Measurements from ENCODE around the gene P2RX3.

P2RX3 gene

DNA sequence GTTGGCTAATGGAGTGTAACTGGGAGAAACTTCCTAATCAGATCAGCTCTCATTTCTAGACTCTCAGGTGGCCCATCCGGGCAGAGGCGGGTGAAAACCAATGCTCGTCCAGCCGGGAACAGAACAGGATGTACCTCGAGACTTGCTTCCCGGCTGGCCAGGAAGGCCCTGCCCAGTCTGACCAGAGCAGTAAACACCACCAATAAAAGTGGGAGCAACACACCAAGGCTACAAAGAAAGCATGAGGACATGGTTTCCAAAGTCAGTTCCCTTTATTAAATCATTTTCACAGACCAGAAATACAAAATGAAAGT is 12.5 kb upstream of the P2RX3 start:
- Histone ChIP-seq H3K27me3 (ENCODE audit: insufficient read depth, low read depth, severe bottlenecking) (no peaks in the 10 kb centered on the region), H3K27ac (peak overlapping the region; percentile 87), H3K36me3 (peaks cover 51% of the 10 kb centered on the region), H3K4me3 (ENCODE audit: low read depth, low read length) (peak overlapping the region; percentile 54), H3K9me3 (ENCODE audit: severe bottlenecking) (no peaks in the 10 kb centered on the region)
- no peak for TF ChIP-seq CTCF (IDR thresholded peaks at IDR 0.05; ENCODE audit: low read depth, low read length)
- no peak for DNase-seq

DNA sequence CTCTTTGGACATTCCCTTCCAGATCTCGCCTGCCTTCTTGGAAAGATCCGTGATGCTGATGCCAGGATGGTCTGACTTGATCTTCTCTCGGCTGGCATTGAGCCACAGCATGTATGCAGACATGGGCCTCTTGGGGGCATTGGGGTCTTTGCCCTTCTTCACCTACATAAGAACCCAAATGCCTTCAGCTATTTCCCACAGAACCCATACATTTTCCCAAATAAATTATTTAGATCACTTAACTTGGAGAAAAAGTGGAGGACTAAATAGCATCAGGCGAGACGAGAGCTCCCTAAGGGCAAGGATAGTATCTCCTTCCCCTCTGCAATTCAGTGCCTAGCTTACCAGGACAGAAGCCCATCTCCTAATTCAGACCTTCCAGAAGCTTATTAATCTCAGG is 10.4 kb upstream of the P2RX3 start:
- TF ChIP-seq CTCF (IDR thresholded peaks at IDR 0.05; ENCODE audit: low read depth, low read length) = no peak
- H3K27me3 ChIP-seq (ENCODE audit: insufficient read depth, low read depth, severe bottlenecking) = no peaks in the 10 kb centered on the region
- H3K4me3 ChIP-seq (ENCODE audit: low read depth, low read length) = no peak overlapping the region
- no peak for DNase-seq
- H3K9me3 ChIP-seq (ENCODE audit: severe bottlenecking) = no peaks in the 10 kb centered on the region
- H3K27ac ChIP-seq = no peak overlapping the region
- H3K36me3 ChIP-seq = peaks cover 71% of the 10 kb centered on the region

DNA sequence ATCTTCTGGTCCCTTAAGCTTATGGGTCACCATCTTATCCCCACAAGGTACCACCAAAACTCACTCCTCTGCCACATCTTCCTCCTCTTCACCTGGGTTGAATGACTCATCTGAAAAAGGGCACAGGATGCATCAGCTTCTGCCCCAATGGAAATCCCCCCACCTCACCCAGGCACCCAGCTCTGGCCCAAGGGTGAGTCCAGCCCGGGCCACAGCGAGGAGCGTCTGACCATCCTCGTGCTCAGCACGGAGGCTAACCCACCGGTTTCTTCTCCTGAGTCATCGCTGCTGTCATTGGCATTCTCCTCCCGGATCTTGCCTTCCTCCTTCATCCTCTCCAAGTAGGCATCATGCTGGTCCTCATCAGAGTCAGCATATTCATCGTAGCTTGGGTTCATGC is 8.1 kb upstream of the P2RX3 start:
- Histone ChIP-seq H3K36me3 (peaks cover 94% of the 10 kb centered on the region), H3K27ac (no peak overlapping the region), H3K9me3 (ENCODE audit: severe bottlenecking) (no peaks in the 10 kb centered on the region), H3K27me3 (ENCODE audit: insufficient read depth, low read depth, severe bottlenecking) (no peaks in the 10 kb centered on the region), H3K4me3 (ENCODE audit: low read depth, low read length) (no peak overlapping the region)
- no peak for TF ChIP-seq CTCF (IDR thresholded peaks at IDR 0.05; ENCODE audit: low read depth, low read length)
- no peak for DNase-seq

- TF ChIP-seq CTCF (IDR thresholded peaks at IDR 0.05; ENCODE audit: low read depth, low read length) = no peak
- Histone ChIP-seq H3K36me3 (peaks cover 87% of the 10 kb centered on the region), H3K4me3 (ENCODE audit: low read depth, low read length) (no peak overlapping the region), H3K27me3 (ENCODE audit: insufficient read depth, low read depth, severe bottlenecking) (no peaks in the 10 kb centered on the region), H3K27ac (no peak overlapping the region), H3K9me3 (ENCODE audit: severe bottlenecking) (no peaks in the 10 kb centered on the region)
- no peak for DNase-seq
Measured at GRCh38 chr11:57331720-57332119, 6.4 kb upstream of the P2RX3 start.

DNA sequence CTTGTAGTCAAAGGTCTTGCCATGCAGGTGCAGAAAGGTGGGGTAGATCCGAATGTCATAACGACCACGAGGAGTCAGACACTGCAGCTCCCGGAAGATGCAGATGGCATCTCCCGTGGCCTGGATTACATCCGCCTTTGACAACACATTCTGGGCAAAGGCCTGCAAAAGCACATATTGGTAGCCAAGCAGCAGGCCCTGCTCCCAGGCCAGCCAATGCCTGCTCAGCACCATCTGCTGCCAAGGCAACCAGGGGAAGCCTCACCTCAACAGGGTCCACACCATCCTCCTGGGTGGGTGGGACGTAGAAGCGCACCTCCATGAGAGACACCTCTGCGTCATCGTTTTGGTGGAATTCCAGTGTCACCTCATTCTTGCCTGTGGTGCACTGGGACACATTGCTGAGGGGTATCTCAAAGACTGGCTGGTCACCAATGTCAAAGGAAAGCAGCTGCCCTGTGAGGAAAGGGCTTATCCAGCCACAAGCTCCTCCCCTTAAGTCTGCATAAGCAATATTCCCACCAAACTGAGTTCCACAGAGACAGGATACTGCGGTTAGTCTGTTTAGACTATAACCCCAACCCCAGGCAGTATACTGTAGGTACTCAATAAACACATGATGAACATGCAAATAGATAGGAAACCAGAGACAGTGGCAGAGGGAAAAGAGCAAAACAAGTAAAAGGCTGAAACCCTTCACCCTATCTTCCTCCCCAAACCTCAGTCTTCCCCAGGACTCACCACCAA is 5.3 kb upstream of the P2RX3 start:
- Histone ChIP-seq H3K27ac (no peak overlapping the region), H3K27me3 (ENCODE audit: insufficient read depth, low read depth, severe bottlenecking) (no peaks in the 10 kb centered on the region), H3K36me3 (peaks cover 75% of the 10 kb centered on the region), H3K9me3 (ENCODE audit: severe bottlenecking) (no peaks in the 10 kb centered on the region), H3K4me3 (ENCODE audit: low read depth, low read length) (no peak overlapping the region)
- DNase-seq = no peak
- no peak for TF ChIP-seq CTCF (IDR thresholded peaks at IDR 0.05; ENCODE audit: low read depth, low read length)

GRCh38 chr11:57335023-57335342 is 3.2 kb upstream of the P2RX3 start:
- peaks cover 54% of the 10 kb centered on the region for H3K36me3 ChIP-seq

More at GRCh38 chr11:57335023-57335342, 3.2 kb upstream of the P2RX3 start:
- TF ChIP-seq CTCF (IDR thresholded peaks at IDR 0.05; ENCODE audit: low read depth, low read length) = no peak
- DNase-seq = no peak
- H3K27me3 ChIP-seq (ENCODE audit: insufficient read depth, low read depth, severe bottlenecking) = no peaks in the 10 kb centered on the region
- H3K9me3 ChIP-seq (ENCODE audit: severe bottlenecking) = no peaks in the 10 kb centered on the region
- peak overlapping the region; percentile 92 for H3K4me3 ChIP-seq (ENCODE audit: low read depth, low read length)
- peak overlapping the region; percentile 94 for H3K27ac ChIP-seq

Measured in WERI-Rb-1 (cell line).